Raji (cell line): ENCODE results near the gene VWA8.

Experiments used
- POLR2A ChIP-seq: IDR thresholded peaks from 2 replicates; pipeline ENCODE4 v1.6.1; 2011; ENCODE audit warnings: low read depth, low read length, control low read depth; ENCODE audit not compliant: insufficient read depth

The VWA8 gene

GRCh38 chr13:41615528-41615855 is 345.4 kb downstream of the VWA8 start:
- no peak for TF ChIP-seq POLR2A

- TF ChIP-seq POLR2A, result no peak
Measured at GRCh38 chr13:41614671-41615527, 346.0 kb downstream of the VWA8 start.

DNA sequence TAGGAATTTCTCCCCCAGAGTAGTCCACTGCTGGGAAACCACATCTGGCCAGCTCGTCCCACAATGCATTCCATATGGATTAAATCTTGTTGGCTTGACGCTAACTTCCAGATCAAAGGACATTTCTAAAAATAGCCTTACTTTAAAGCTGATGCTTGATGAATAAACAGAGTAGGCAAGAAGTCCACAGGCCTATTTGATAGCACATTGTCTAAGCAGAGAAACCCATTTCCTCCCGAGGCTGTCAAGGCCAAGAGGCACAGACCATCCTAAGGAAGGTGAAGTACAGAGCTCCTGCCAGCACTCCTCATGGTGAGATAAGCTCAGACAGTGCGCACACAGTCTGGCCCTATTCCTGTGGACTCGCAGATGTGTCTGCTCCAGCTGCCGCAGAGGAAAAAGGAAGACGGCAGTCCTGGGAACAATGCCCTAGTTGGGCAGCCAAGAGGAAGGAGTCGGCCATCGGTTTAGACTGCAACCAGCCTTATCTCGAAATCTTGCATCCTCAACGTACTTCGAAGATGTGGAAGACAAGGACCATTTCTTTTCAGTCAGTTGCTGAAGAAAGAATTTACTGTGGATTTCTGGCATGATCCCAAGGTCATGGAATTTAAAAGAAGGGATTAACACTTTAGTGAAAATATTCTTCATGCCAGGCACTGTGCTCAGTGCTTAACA is 346.8 kb downstream of the VWA8 start:
- TF ChIP-seq POLR2A, result no peak

GRCh38 chr13:41613471-41613870 is 347.4 kb downstream of the VWA8 start:
- no peak for TF ChIP-seq POLR2A

DNA sequence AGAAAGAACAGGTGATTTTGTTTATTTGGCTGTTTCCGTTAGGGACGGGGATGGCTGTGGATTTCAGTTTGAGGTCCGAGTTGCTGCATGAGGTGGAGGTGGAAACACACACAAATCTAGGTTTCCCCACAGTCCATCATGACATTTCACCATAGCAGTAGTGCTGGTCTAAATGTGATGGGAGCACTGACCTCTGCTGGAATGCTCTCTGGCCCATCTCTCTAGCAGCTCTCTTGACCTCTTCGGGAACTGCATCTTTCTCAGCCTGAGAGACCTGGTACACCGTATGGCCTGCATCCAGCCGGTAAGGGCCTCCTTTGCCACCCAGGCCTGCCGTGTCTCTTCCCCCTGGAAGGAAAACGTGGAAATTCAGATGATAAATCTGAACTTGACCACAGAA is 349.5 kb downstream of the VWA8 start:
- no peak for TF ChIP-seq POLR2A

DNA sequence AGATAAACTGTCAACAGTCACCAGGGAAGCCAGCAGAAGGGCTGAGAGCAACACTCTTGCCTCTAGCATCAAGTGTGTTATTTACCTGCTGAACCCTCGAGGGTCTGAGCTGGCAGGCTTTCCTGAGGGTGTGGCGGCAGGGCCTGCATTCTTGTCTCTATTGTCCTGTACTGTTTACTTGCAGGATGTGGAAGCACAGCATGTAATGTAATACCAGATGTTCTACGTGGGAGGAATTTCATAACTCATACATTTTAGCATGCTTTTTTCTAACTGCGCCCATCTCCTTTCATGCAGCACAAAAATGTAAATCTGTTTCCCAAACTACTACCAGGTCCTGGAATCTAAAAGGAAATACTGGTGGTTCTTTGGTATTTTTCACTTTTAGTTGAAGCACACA is 350.5 kb downstream of the VWA8 start:
- TF ChIP-seq POLR2A, result no peak

- TF ChIP-seq POLR2A, result no peak
Measured at GRCh38 chr13:41609828-41610227, 351.1 kb downstream of the VWA8 start.

DNA sequence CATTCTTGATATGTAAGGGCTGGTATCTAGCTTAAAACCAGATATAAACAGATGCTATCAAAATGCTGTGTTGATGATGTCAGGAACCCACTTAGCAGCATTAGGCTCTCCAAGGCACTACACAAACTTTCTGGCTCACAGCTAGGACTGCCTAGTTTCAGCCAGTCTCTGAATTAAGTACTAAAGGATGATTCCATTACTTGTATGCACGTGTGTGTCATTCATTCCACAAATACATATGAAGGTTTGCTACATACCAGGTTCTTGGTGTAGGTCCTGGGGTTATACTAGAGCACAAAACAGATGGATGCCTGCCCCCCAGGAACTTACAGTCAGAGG is 352.1 kb downstream of the VWA8 start:
- no peak for TF ChIP-seq POLR2A

- TF ChIP-seq POLR2A, result no peak
Measured at GRCh38 chr13:41608111-41608838, 352.6 kb downstream of the VWA8 start.

GRCh38 chr13:41606646-41607045 is 354.3 kb downstream of the VWA8 start:
- no peak for TF ChIP-seq POLR2A

DNA sequence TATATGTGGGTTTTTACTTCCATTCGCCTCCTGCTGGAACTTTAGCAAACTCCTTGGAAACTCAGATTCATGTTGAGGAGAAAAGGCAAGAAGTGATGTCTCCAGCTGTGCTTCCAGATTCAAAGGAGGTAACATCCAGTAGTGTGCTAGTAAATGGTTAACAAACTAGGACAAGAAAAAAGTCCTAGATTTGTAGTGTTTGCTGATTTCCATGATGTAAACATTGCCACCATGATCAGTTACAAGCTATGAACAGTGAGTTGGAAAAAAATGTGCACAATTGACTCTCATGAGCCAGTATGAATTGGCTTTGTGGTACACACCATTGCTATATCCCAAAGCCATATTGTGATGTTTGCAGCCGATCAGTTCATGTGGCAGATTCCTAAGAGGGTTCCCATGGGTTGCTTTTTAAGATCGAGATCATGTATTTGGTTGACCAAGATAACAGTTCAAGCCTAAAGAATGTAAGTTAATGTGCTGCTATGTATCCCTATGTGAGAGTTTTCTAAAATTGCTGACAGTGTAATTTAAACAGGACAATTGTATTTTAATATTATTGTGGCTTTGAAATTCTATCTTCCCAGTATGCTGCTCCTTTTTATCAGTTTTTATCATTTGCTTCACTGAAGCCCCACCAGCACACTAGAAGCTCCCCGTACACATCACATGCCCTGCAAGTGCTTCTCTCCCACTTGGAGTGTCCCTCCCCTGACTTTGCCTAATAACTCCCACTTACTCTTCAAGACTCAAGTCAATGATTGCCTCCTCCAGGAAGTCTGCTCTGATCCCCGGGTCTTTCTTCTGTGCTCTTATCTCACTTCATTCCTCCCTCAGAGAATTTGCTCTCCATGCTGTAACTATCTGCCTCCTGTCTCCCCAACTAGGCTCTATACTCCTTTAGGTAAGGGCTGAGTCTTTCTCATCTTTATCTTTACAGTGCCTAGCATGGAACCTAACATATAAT is 355.3 kb downstream of the VWA8 start:
- TF ChIP-seq POLR2A, result no peak

- no peak for TF ChIP-seq POLR2A
Measured at GRCh38 chr13:41603917-41604316, 357.0 kb downstream of the VWA8 start.

DNA sequence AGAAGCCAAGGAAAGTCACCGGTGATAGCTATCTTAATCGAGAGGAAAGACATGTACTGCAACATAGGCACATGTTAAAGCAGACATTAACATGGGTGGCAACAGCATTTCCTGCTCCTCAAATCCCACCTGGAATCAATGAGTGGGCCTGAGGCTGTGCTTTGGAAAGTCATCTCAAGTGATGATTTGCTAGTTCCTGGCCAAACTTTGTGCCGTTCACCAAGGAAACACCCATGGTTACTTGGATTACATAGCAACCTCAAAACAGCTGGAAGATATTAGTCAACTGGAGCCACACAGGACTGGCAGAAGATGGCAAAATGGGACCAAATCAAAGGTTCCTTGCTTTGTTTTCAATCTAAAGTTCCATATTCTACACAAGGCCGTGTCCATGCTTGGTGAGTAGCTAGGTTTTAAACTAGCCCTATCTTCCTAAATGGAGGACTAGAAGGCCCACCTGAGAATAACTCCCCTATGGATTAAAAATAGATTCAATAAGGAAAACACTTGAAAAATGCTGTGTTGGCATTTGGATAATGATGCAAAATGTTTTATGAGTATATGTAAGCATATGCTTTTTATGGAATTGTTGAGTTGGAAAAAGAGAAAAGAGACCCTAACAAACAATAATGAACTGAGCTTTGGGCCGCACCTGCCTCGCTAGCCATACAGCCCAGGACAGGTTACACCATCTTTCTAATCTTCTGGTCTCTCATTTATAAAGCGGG is 359.0 kb downstream of the VWA8 start:
- TF ChIP-seq POLR2A, result no peak

- TF ChIP-seq POLR2A, result no peak
Measured at GRCh38 chr13:41599619-41600018, 361.3 kb downstream of the VWA8 start.
